ENCODE results near the gene AGPAT4.

AGPAT4 gene

GRCh38 chr6:161088676-161089328 is 185.1 kb downstream of the AGPAT4 start:
- Histone ChIP-seq H3K27me3 (ENCODE audit: control insufficient read depth, low read length) (no peaks in the 10 kb centered on the region), H4K20me1 (ENCODE audit: control insufficient read depth, insufficient read depth, low read depth, low read length) (no peaks in the 10 kb centered on the region), H3K4me1 (ENCODE audit: control insufficient read depth, low read length) (no peaks in the 10 kb centered on the region), H3F3A (ENCODE audit: control insufficient read depth, insufficient read depth) (no peaks in the 10 kb centered on the region), H3K9me2 (replicated peaks; ENCODE audit: control insufficient read depth, low read length) (no peaks in the 10 kb centered on the region), H3K79me2 (ENCODE audit: control insufficient read depth, low read length) (no peaks in the 10 kb centered on the region), H3K27ac (ENCODE audit: low read depth, low read length) (no peak overlapping the region), H3K9me3 (ENCODE audit: control insufficient read depth, insufficient read depth, low read length) (no peaks in the 10 kb centered on the region), H3K4me3 (ENCODE audit: low read length) (no peak overlapping the region), H3K4me2 (ENCODE audit: low read length) (no peak overlapping the region), H3K36me3 (ENCODE audit: control insufficient read depth, low read length) (peaks cover 90% of the 10 kb centered on the region)
- TF ChIP-seq EZH2phosphoT487 (IDR thresholded peaks at IDR 0.05; ENCODE audit: borderline replicate concordance, low read length) (no peak), CTCF (IDR thresholded peaks at IDR 0.05; ENCODE audit: low read depth, low read length, poor library complexity, severe bottlenecking) (no peak)

- H4K20me1 ChIP-seq (ENCODE audit: control insufficient read depth, insufficient read depth, low read depth, low read length) = no peaks in the 10 kb centered on the region
- H3K4me1 ChIP-seq (ENCODE audit: control insufficient read depth, low read length) = peaks cover 5% of the 10 kb centered on the region; the same call in 1 of the 2 replicates
- TF ChIP-seq CTCF (IDR thresholded peaks at IDR 0.05; ENCODE audit: low read depth, low read length, poor library complexity, severe bottlenecking) (no peak), EZH2phosphoT487 (IDR thresholded peaks at IDR 0.05; ENCODE audit: borderline replicate concordance, low read length) (no peak)
- H3K9me3 ChIP-seq (ENCODE audit: control insufficient read depth, insufficient read depth, low read length) = no peaks in the 10 kb centered on the region
- H3K36me3 ChIP-seq (ENCODE audit: control insufficient read depth, low read length) = peaks cover 94% of the 10 kb centered on the region
- H3F3A ChIP-seq (ENCODE audit: control insufficient read depth, insufficient read depth) = no peaks in the 10 kb centered on the region
- H3K9me2 ChIP-seq (replicated peaks; ENCODE audit: control insufficient read depth, low read length) = no peaks in the 10 kb centered on the region
- no peaks in the 10 kb centered on the region for H3K79me2 ChIP-seq (ENCODE audit: control insufficient read depth, low read length)
- no peak overlapping the region for H3K4me2 ChIP-seq (ENCODE audit: low read length)
- H3K27me3 ChIP-seq (ENCODE audit: control insufficient read depth, low read length) = no peaks in the 10 kb centered on the region
- no peak overlapping the region for H3K4me3 ChIP-seq (ENCODE audit: low read length)
- H3K27ac ChIP-seq (ENCODE audit: low read depth, low read length) = no peak overlapping the region
These were observed 188.6 kb downstream of the AGPAT4 start for GRCh38 chr6:161085246-161085645.

- Histone ChIP-seq H3K36me3 (ENCODE audit: control insufficient read depth, low read length) (peaks cover 81% of the 10 kb centered on the region), H4K20me1 (ENCODE audit: control insufficient read depth, insufficient read depth, low read depth, low read length) (no peaks in the 10 kb centered on the region), H3F3A (ENCODE audit: control insufficient read depth, insufficient read depth) (no peaks in the 10 kb centered on the region), H3K4me3 (ENCODE audit: low read length) (no peak overlapping the region), H3K4me1 (ENCODE audit: control insufficient read depth, low read length) (peaks cover 5% of the 10 kb centered on the region; the same call in 1 of the 2 replicates), H3K27ac (ENCODE audit: low read depth, low read length) (no peak overlapping the region), H3K9me2 (replicated peaks; ENCODE audit: control insufficient read depth, low read length) (no peaks in the 10 kb centered on the region), H3K27me3 (ENCODE audit: control insufficient read depth, low read length) (no peaks in the 10 kb centered on the region), H3K79me2 (ENCODE audit: control insufficient read depth, low read length) (no peaks in the 10 kb centered on the region), H3K9me3 (ENCODE audit: control insufficient read depth, insufficient read depth, low read length) (no peaks in the 10 kb centered on the region), H3K4me2 (ENCODE audit: low read length) (no peak overlapping the region)
- TF ChIP-seq EZH2phosphoT487 (IDR thresholded peaks at IDR 0.05; ENCODE audit: borderline replicate concordance, low read length) (no peak), CTCF (IDR thresholded peaks at IDR 0.05; ENCODE audit: low read depth, low read length, poor library complexity, severe bottlenecking) (no peak)
These were observed 191.6 kb downstream of the AGPAT4 start for GRCh38 chr6:161082215-161082614.

Measured in DOHH2 (cell line).